CD4-positive, alpha-beta T cell treated with Interleukin-4 for 4 hours (primary cell): ENCODE results near the gene C13orf42.
A peak's percentile ranks its signal among the peaks of the same experiment; 100 is the strongest.
"Not testable (repeated sequence)": the region's sequence is repeated elsewhere in the genome, so short reads cannot be mapped to it uniquely, and the experiment has no call there.

ENCODE experiments used
- DNase-seq: peaks from one replicate; pipeline ENCODE4 v3.0.0-alpha.2; 2020

Gene C13orf42

GRCh38 chr13:51111174-51111573 lies at the start of gene C13orf42:
C13orf42 (minus strand) TSS chr13:51111274; CDS start chr13:51111209, 65 bp downstream.
- DNase-seq, result no peak

- DNase-seq, result no peak
These were observed 47.9 kb upstream of the C13orf42 start for GRCh38 chr13:51158880-51159518.

- no peak for DNase-seq
These were observed 47.3 kb upstream of the C13orf42 start for GRCh38 chr13:51158365-51158764.

- DNase-seq, result no peak
These were observed 45.6 kb upstream of the C13orf42 start for GRCh38 chr13:51156648-51157047.

- no peak for DNase-seq
These were observed 44.9 kb upstream of the C13orf42 start for GRCh38 chr13:51155776-51156515.

GRCh38 chr13:51155161-51155560 lies 44.1 kb upstream of the C13orf42 start:
- DNase-seq, result no peak

GRCh38 chr13:51154029-51154555 lies 43.0 kb upstream of the C13orf42 start:
- DNase-seq, result no peak

- DNase-seq, result no peak
These were observed 42.5 kb upstream of the C13orf42 start for GRCh38 chr13:51153527-51153926.

GRCh38 chr13:51152701-51153100 lies 41.6 kb upstream of the C13orf42 start:
- no peak for DNase-seq

- DNase-seq, result no peak
These were observed 40.4 kb upstream of the C13orf42 start for GRCh38 chr13:51151463-51151862.

- DNase-seq, result no peak
These were observed 38.0 kb upstream of the C13orf42 start for GRCh38 chr13:51148952-51149573.

GRCh38 chr13:51148223-51148951 lies 37.3 kb upstream of the C13orf42 start:
- DNase-seq, result no peak

- no peak for DNase-seq
These were observed 36.7 kb upstream of the C13orf42 start for GRCh38 chr13:51147732-51148131.

- DNase-seq, result no peak
These were observed 35.6 kb upstream of the C13orf42 start for GRCh38 chr13:51146667-51147066.

GRCh38 chr13:51137250-51137649 lies 26.2 kb upstream of the C13orf42 start:
- DNase-seq, result no peak

GRCh38 chr13:51136276-51136980 lies 25.4 kb upstream of the C13orf42 start:
- DNase-seq, result no peak

- no peak for DNase-seq
These were observed 23.8 kb upstream of the C13orf42 start for GRCh38 chr13:51134763-51135365.

GRCh38 chr13:51130348-51130747 lies 19.3 kb upstream of the C13orf42 start:
- no peak for DNase-seq

- peak; percentile 23 for DNase-seq
These were observed 14.6 kb upstream of the C13orf42 start for GRCh38 chr13:51125495-51126226.

- DNase-seq, result no peak
These were observed 11.9 kb upstream of the C13orf42 start for GRCh38 chr13:51122868-51123566.

- DNase-seq, result not testable (repeated sequence)
These were observed 9.8 kb upstream of the C13orf42 start for GRCh38 chr13:51120873-51121272.
